ENCODE data around the gene DHFR. TPM values are rescaled to one million over a fixed set of nuclear protein-coding genes. Genes with fewer than 3 reads are reported as not detected.
"Not testable (repeated sequence)": the region's sequence is repeated elsewhere in the genome, so short reads cannot be mapped to it uniquely, and the experiment has no call there.

DHFR gene
- total RNA-seq, 1 donor from 2014 or later: 10.5 TPM

GRCh38 chr5:80667384-80667783 lies 12.6 kb upstream of the DHFR start:
- Histone ChIP-seq H3K27ac (no peak overlapping the region), H3K27me3 (ENCODE audit: low read depth) (no peaks in the 10 kb centered on the region), H3K9me3 (no peaks in the 10 kb centered on the region), H3K4me3 (no peak overlapping the region), H3K4me1 (no peaks in the 10 kb centered on the region), H3K36me3 (peaks cover 41% of the 10 kb centered on the region)
- intact Hi-C loops (cut with DNase I): no loop called here
- ATAC-seq: no peak
- no peak for DNase-seq
- TF ChIP-seq CTCF (IDR thresholded peaks at IDR 0.05): no peak

- H3K27me3 ChIP-seq (ENCODE audit: low read depth): no peaks in the 10 kb centered on the region
- DNase-seq: no peak
- no peak overlapping the region for H3K27ac ChIP-seq
- H3K4me1 ChIP-seq: peaks cover 5% of the 10 kb centered on the region
- H3K4me3 ChIP-seq: no peak overlapping the region
- intact Hi-C loops (cut with DNase I): no loop called here
- H3K36me3 ChIP-seq: peaks cover 61% of the 10 kb centered on the region
- no peak for ATAC-seq
- TF ChIP-seq CTCF (IDR thresholded peaks at IDR 0.05): no peak
- no peaks in the 10 kb centered on the region for H3K9me3 ChIP-seq
Observed at GRCh38 chr5:80665057-80665456, 10.3 kb upstream of the DHFR start.

GRCh38 chr5:80662108-80662507 lies 7.3 kb upstream of the DHFR start:
- DNase-seq (no peak), ATAC-seq (no peak)
- Histone ChIP-seq H3K9me3 (no peaks in the 10 kb centered on the region), H3K4me3 (no peak overlapping the region), H3K27ac (no peak overlapping the region), H3K4me1 (peaks cover 5% of the 10 kb centered on the region), H3K36me3 (peaks cover 71% of the 10 kb centered on the region), H3K27me3 (ENCODE audit: low read depth) (no peaks in the 10 kb centered on the region)
- TF ChIP-seq CTCF (IDR thresholded peaks at IDR 0.05): no peak
- intact Hi-C loops (cut with DNase I): no loop called here

GRCh38 chr5:80660661-80661060 lies 5.9 kb upstream of the DHFR start:
- H3K9me3 ChIP-seq; H3K27ac ChIP-seq; H3K4me1 ChIP-seq; ATAC-seq; intact Hi-C loops (cut with DNase I); H3K27me3 ChIP-seq (ENCODE audit: low read depth); H3K4me3 ChIP-seq; DNase-seq: not testable (repeated sequence)
- H3K36me3 ChIP-seq: peaks cover 66% of the 10 kb centered on the region

- peaks cover 15% of the 10 kb centered on the region for H3K4me1 ChIP-seq
- peaks cover 59% of the 10 kb centered on the region for H3K36me3 ChIP-seq
- intact Hi-C loops (cut with DNase I): no loop called here
- TF ChIP-seq CTCF (IDR thresholded peaks at IDR 0.05): no peak
- no peaks in the 10 kb centered on the region for H3K9me3 ChIP-seq
- H3K4me3 ChIP-seq: no peak overlapping the region
- no peak overlapping the region for H3K27ac ChIP-seq
- no peaks in the 10 kb centered on the region for H3K27me3 ChIP-seq (ENCODE audit: low read depth)
- ATAC-seq (no peak), DNase-seq (no peak)
Observed at GRCh38 chr5:80659106-80659505, 4.3 kb upstream of the DHFR start.

GRCh38 chr5:80656425-80656824 lies 1.6 kb upstream of the DHFR start:
- Histone ChIP-seq H3K27me3 (ENCODE audit: low read depth) (no peaks in the 10 kb centered on the region), H3K4me1 (peaks cover 17% of the 10 kb centered on the region), H3K9me3 (no peaks in the 10 kb centered on the region), H3K27ac (no peak overlapping the region), H3K4me3 (no peak overlapping the region), H3K36me3 (peaks cover 49% of the 10 kb centered on the region)
- DNase-seq (no peak), ATAC-seq (no peak)
- no peak for TF ChIP-seq CTCF (IDR thresholded peaks at IDR 0.05)
- intact Hi-C loops (cut with DNase I): no loop called here

Measured in lower lobe of right lung (tissue), 2 donors.